Peyer's patch (tissue), 4 donors: ENCODE measurements around the gene TMEM217.

Experiments
- CTCF ChIP-seq, 6 experiments: fragments of 450-650 bp in 4 of 6; fragments of 200-600 bp in 2 of 6; sonication (generic) in 1 of 6; IDR thresholded peaks; one replicate each; pipeline ENCODE4 v1.5.1; 2017 to 2019; ENCODE audit warnings: antibody characterized with exemption in 6 of 6, mild to moderate bottlenecking in 3 of 6, moderate library complexity in 1 of 6
- POLR2A ChIP-seq, 2 donors: fragments of 450-650 bp; IDR thresholded peaks; one replicate each; pipeline ENCODE4 v1.5.1; 2017; ENCODE audit warnings: antibody characterized with exemption in 2 of 2, mild to moderate bottlenecking in 2 of 2, moderate library complexity in 2 of 2

DNA sequence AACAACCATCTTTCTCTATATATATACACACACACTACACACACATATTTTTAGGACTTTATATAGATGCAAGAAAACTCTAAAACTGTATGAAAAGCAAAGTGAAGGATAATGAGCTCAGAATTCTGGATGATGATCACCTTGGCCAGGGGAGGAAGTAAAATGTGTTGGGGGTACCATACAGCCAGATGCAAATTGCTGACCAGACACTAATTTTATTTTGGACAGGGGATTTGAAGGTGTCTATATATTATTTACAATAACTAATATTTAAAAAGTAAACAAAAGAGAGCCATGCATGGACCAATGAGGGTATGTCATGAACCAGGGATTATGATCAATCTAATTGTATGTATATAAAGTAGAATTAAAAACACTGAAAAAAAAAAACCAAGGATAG, 20.2 kb downstream of the TMEM217 start:
- TF ChIP-seq CTCF (IDR thresholded peaks at IDR 0.05) (no peak), POLR2A (IDR thresholded peaks at IDR 0.05) (no peak)
